ENCODE measurements around the gene IQCH.

IQCH gene

DNA sequence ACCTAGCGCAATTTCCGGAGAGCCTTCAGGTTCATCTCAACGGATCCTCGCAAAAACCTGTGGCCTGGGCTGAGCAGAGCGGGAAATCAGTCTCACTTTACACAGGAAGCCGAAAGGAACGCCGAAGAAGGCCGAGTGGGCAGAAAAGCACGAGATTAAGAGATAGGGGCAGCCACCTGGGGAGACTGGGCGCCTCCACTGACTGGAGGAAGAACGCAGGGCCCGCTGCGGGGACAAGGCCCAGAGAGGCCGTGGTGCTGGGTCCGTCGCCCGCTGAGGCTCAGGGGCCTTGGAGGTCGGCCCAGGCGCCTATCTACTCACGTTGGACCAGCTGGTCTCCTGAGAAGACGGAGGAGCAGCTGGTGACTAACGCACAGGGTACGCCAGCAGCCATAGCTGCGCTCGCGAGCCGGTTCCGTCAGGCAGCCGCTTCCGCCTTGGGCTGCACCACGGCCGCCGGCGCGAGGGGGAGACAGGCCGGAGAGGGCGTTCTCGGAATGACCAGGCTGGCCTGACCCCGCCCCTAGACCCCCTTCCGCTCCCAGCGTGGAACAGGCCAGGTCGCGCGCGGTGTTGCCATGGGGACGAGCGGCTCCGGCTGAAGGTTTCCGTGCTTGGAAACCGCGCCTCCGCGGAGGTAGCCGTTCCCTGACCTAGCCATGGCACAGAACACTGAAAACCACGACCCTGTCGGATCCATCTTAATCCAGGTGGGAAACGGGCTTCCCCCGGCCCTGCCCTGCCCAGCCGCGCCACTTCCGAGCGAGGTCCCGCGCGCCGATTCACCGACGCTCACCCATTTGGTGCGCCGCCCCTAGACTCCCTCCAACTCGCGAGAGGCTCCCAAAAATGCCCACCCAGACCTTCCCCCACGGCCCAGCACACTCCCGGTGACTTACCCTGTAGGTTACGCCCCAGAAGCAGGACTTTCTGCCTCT lies at the start of gene IQCH, which contains the start of gene AAGAB:
TSS of gene IQCH (plus strand) at position 549 of the 938 bp plus-strand sequence. CDS start at position 660, 111 bp downstream.
TSS of gene AAGAB (minus strand) at position 424 of the 938 bp plus-strand sequence. CDS start at position 394, 30 bp downstream.
- H3K4me3 ChIP-seq (ENCODE audit: low read length), result peak within 1 kb of the TSS; percentile 83
- TF ChIP-seq, protein P1, sequence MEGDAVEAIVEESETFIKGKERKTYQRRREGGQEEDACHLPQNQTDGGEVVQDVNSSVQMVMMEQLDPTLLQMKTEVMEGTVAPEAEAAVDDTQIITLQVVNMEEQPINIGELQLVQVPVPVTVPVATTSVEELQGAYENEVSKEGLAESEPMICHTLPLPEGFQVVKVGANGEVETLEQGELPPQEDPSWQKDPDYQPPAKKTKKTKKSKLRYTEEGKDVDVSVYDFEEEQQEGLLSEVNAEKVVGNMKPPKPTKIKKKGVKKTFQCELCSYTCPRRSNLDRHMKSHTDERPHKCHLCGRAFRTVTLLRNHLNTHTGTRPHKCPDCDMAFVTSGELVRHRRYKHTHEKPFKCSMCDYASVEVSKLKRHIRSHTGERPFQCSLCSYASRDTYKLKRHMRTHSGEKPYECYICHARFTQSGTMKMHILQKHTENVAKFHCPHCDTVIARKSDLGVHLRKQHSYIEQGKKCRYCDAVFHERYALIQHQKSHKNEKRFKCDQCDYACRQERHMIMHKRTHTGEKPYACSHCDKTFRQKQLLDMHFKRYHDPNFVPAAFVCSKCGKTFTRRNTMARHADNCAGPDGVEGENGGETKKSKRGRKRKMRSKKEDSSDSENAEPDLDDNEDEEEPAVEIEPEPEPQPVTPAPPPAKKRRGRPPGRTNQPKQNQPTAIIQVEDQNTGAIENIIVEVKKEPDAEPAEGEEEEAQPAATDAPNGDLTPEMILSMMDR (conservative IDR thresholded peaks at IDR 0.05; ENCODE audit: low read depth, low read length), result no peak
- DNase-seq (ENCODE audit: low read depth), result peak; percentile 90

DNA sequence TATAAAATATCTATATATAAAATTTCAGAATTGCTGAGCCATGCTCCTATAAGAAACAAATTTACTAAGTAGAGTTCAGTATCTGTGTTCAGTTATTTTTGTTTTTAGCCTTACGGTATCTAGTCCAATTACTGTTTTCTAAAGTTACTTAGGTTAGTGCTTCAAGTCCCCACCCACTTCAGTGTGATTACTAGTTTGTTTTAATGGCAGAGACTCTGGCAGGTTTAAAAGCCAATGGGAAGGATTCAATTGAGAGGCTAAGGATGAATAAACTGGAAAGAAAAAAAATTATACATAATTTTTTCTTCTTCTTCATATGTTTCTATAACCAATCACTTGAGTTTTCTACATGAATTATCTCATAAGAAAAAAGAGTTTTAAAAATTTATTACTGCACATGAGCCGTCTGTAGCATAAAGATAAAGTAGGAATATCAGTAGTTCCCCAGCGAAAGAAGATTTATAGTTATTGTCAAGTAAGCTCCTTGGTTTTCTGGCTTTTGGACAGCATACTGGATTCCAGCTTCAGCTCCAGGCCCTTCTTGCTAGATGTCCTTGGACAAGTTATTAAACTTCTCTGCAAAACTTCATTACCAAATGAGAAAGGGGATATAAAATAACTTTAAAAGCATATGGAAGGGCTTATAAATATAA lies 46.9 kb upstream of the IQCH start:
- TF ChIP-seq, protein P1 (conservative IDR thresholded peaks at IDR 0.05; ENCODE audit: low read depth, low read length), result no peak
- no peak for DNase-seq (ENCODE audit: low read depth)
- H3K4me3 ChIP-seq (ENCODE audit: low read length), result no peak overlapping the region

DNA sequence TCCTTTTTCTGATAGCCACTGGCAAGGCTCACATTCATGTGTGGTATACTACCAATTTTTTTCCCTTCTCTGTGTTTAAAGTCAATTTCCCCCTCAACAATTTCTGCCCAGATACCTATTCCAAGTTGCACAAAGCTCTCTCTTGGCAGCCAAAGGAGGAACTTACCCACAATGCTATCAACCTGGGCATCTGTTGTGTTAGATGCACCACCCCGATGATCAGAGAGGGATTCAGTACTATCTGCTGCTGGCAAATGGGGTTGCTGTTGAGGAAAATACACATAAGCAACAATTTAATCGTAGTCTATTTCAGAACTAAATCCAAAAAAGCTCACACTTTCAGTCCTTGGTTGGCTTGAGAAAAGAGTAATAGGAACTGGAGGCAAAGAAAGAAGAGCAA lies 46.2 kb upstream of the IQCH start:
- TF ChIP-seq, protein P1 (conservative IDR thresholded peaks at IDR 0.05; ENCODE audit: low read depth, low read length), result no peak
- no peak for DNase-seq (ENCODE audit: low read depth)
- H3K4me3 ChIP-seq (ENCODE audit: low read length), result no peak overlapping the region

DNA sequence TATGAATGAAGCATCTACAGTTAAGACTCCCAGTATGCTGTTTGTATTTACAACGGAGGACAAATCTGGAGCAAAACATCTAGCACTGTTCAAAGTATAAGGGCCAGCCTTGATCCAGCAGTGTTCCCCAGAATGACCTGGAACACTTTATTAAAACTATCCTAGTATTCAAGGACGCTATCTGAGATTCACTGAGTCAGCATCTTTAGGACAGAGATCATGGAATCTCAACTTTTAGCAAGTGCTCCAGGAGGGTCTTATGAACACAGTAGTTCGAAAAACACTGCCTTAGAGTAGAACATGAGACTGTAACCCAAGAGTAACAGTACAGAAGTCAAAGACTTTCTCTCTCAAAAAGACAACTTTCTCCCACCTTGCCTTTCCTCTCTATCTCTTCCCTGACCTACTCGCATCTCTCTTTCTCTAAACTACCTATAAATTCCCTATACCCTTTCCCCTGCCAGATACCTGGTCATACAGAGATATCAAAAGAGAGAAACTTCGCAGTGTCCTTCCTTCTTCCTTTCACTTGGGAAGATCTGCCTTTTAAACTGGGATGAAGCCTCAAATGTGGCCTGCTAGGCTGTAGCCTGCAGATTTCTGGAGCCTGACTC lies 43.9 kb upstream of the IQCH start:
- H3K4me3 ChIP-seq (ENCODE audit: low read length), result no peak overlapping the region
- TF ChIP-seq, protein P1 (conservative IDR thresholded peaks at IDR 0.05; ENCODE audit: low read depth, low read length), result no peak
- DNase-seq (ENCODE audit: low read depth), result no peak

DNA sequence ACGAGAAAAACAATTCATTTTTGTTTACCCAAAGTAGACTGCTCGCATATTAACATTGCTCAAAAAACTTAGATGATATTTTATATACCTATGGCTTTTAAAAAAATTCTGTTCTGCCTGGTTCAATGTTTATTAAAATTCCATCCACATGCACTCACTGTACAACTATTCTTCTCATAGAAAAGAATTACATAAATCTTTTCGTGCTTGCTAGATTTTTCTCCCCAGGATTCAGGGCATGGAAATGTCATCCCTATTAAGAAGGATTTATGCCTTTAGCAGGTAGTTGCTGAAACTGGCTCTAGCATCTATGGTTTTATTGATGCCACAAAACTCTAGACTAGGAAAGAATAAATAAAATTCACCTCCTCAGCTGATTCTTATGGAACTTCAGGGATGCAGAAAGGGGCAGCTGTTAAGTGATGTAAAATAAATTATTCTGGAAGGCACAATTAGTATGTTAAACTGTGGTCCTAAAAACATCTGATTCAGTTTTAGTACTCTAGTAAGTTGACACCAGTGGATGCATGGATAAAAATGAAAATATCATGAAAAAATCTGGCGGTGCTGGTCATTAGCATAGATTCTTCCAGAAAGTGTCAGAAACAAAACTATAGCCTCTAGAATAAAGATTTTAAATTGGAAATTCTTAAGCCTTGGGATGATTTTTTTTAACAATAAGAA lies 41.8 kb upstream of the IQCH start:
- TF ChIP-seq, protein P1 (conservative IDR thresholded peaks at IDR 0.05; ENCODE audit: low read depth, low read length), result no peak
- no peak overlapping the region for H3K4me3 ChIP-seq (ENCODE audit: low read length)
- no peak for DNase-seq (ENCODE audit: low read depth)

DNA sequence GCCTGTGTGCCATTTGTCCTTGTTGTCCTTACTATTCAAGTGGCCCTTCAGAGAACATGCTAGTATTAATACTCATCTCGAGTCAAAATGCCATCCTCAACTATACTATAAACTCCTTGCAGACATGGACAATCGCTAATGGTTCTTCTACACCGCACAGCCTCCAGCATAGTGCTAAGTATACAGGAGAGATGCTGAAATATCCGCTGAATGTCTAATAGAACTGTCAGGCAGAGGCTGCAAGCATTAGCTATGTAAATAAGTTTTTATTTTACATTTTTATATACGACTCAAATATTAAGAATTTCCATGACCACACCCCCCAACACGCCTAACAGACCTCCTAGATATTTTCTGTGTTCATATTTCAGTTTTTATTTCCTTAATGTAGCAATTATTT lies 39.5 kb upstream of the IQCH start:
- H3K4me3 ChIP-seq (ENCODE audit: low read length), result no peak overlapping the region
- TF ChIP-seq, protein P1 (conservative IDR thresholded peaks at IDR 0.05; ENCODE audit: low read depth, low read length), result no peak
- DNase-seq (ENCODE audit: low read depth), result no peak
